ENCODE data around the gene PPP1R37.

GRCh38 chr19:45117671-45118070 lies 24.7 kb downstream of the PPP1R37 start:
- TF ChIP-seq POLR2A (IDR thresholded peaks at IDR 0.05; ENCODE audit: low read depth, low read length) (no peak), JUN (IDR thresholded peaks at IDR 0.05; ENCODE audit: borderline replicate concordance, insufficient read depth, insufficient read length, low read depth) (no peak), CTCF (IDR thresholded peaks at IDR 0.05; ENCODE audit: extremely low read depth in 1 of 2, insufficient read depth in 1 of 2, low read depth in 1 of 2, low read length in 2 of 2) (no peak), EZH2 (IDR thresholded peaks at IDR 0.05; ENCODE audit: borderline replicate concordance, low read depth, low read length, severe bottlenecking) (no peak), MAX (IDR thresholded peaks at IDR 0.05; ENCODE audit: insufficient read depth, insufficient read length) (no peak), POLR2AphosphoS5 (IDR thresholded peaks at IDR 0.05; ENCODE audit: insufficient read depth, low read depth, low read length) (no peak), MYC (IDR thresholded peaks at IDR 0.05; ENCODE audit: low read depth, low read length) (no peak), GATA2 (IDR thresholded peaks at IDR 0.05; ENCODE audit: insufficient read depth, insufficient read length, low read depth, low read length) (no peak), FOS (IDR thresholded peaks at IDR 0.05; ENCODE audit: borderline replicate concordance, insufficient read depth, low read length) (no peak)

Measured in endothelial cell of umbilical vein (primary cell).